Measurements from ENCODE around the gene RYR1.
"Not testable (repeated sequence)": the region's sequence is repeated elsewhere in the genome, so short reads cannot be mapped to it uniquely, and the experiment has no call there.

Gene RYR1

DNA sequence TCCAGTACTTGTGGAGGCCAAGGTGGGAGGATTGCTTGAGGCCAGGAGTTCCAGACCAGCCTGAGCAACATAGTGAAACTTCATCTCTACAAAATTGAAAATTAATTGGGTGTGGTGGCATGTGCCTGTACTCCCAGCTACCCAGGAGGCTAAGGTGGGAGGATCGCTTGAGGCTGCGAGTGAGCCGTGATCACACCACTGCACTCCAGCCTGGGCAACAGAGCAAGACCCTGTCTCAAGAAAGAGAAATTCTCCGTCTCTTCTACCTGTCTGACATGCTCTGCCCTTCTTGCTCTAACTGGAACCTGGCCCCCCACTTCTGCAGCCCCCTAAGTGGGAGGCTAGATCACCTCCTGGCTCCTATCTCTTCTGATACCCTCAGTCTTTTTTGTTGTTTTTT, 192.9 kb downstream of the RYR1 start:
- no peak for DNase-seq

DNA sequence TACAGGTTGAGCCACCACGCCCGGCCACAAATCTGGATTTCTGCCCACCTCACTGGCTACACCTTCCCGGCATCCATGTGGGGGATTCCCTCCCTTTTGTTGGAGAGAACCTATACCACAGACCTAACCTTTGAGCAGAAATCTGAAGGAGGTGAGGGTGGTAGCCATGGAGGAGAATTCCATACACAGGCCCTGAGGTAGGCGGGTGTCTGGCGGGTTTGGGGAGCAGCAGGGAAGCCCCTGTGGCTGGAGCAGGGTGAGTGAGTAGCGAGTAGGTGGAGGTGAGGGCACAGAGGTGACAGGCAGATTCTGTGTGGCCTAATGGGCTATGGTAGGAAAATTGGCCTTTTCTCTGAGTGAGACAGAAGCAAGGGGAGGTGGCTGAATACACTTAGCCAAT, 196.1 kb downstream of the RYR1 start:
- no peak for DNase-seq

DNA sequence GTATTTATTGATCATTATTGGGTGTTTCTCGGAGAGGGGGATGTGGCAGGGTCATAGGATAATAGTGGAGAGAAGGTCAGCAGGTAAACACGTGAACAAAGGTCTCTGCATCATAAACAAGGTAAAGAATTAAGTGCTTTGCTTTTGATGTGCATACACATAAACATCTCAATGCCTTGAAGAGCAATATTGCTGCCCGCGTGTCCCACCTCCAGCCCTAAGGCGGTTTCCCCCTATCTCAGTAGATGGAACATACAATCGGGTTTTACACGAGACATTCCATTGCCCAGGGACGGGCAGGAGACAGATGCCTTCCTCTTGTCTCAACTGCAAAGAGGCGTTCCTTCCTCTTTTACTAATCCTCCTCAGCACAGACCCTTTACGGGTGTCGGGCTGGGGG, 197.8 kb downstream of the RYR1 start:
- DNase-seq = not testable (repeated sequence)

DNA sequence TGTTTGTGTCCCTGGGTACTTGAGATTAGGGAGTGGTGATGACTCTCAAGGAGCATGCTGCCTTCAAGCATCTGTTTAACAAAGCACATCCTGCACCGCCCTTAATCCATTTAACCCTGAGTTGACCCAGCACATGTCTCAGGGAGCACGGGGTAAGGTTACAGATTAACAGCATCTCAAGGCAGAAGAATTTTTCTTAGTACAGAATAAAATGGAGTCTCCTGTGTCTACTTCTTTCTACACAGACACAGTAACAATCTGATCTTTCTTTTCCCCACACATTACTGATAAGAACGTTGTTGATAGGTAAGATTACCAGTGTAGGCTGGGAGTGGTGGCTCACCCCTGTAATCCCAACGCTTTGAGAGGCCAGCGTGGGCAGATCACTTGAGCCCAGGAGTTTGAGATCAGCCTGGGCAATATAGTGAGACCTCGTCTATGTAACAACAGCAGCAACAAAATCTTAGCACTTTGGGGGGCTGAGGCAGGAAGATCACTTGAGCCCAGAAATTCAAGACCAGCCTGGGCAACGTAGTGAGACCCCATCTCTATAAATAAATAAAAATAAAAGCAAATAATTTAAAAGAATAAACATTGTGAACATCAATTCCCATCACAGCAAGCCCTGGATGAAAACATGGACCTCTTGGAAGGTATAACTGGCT, 198.5 kb downstream of the RYR1 start:
- not testable (repeated sequence) for DNase-seq

DNA sequence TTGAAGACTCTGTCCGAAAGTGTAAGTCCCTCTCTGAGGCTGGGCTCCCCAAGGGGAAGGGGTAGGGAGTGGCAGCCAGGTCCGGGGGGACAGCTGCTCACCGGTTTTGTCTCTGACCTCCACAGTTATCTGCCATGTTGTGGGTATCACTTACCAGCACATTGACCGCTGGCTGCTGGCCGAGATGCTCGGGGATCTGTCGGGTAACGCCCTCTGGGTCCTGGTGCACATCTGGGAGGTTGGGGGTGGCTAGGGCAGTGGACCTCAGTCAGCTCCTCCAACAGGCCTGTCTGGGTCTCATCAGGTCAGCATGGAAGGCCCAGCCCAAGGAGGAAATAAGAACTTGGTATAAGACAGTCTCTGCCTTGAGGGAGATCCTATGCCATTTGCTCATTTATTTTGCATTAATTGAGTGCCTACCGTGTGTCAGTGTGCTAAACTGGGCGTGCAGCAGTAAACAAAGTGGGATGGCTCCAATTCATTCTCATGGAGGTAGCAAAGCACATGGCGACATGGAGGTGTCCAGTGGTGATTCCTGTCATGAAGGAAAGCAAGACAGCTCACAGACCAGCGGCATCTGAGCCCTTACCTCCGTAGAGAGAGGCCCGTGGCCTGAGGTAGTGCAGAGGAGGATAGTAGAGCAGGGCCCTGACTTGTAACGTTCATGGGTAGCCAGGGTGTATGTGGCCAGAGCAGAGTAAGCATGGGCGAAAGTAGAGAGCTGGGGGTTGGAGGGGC, 199.2 kb downstream of the RYR1 start:
- no peak for DNase-seq

DNA sequence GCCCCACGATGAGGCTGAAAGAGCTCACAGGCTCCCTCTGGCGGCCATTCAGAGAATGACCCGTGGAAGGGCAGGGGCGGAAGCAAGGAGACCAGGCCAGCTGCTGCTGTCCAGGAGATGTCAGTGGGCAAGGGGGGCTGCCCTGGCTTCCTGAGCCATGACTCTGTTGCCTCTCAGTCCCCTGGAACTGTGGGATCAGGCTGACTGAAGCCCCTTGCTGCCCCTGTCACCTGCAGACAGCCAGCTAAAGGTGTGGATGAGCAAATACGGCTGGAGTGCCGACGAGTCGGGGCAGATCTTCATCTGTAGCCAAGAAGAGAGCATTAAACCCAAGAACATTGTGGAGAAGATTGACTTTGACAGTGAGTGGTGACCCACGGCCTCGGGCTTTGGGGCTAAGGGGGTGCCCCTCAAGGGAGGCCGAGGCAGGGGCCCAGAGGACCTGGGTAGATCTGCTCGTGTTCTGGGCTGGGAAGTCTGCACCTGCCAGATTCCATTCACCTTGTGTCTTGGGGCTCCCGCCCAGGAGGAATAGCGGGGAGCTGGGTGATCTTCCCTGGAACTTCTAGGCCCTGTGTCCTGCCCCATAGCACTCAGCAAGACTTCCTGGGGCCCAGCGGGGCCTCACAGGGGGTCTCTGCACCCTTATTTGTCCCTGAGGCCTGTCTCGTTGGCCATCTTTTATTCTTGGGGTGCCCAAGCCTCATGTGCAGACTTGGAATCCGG, 201.4 kb downstream of the RYR1 start:
- peak; percentile 60 to 68 for DNase-seq

DNA sequence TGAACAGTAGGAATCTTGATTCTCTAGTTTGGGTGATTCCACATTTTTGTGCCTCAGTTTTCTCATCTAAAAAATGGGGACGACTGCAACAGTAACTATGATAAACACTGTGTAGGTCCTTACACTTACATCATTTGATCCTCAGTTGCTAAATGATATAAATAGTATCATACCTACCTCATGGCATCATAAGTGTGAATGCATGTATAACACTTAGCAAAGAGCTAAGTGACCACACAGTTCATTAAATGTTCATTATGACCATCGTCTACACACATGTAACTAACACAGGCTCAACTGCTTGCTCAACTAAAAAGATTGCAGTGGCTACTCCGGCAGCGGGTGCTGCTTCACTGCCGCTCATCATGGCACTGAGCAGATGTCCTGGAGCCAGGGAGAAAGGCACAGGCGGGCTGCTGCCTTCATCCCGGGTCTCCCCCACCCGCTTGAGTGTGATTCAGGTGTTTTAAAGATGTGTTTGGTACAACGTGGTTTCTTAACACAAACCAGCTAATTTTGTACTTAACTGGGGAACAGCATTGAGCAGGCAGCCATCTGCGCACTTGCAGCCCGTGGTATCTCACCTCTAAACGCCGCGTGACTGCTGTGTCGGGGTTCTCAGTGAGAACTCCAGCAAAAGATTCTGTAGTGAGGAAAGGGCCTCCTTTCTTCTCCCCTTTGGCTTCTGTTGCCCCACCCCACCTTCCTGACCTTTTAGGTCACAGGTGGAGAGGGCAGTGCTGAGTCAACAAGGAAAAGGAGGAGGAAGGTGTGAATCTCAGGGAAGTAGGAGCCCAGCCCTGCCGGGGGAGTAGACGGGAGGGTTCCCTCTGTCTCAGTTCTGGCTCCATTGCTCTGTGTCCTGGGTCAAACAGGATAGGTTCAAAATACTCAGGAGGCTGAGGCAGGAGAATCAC, 202.2 kb downstream of the RYR1 start:
- no peak for DNase-seq
